GM10266 (cell line): ENCODE measurements around the gene ZNF444.
"Not testable (repeated sequence)": the region's sequence is repeated elsewhere in the genome, so short reads cannot be mapped to it uniquely, and the experiment has no call there.

Experiments used
- DNase-seq: peaks from one replicate; pipeline ENCODE4 v3.0.0; 2012; ENCODE audit errors: extremely low spot score
- CTCF ChIP-seq: IDR thresholded peaks from 2 replicates; pipeline ENCODE4 v1.5.1; 2012; ENCODE audit warnings: mild to moderate bottlenecking, low read depth; ENCODE audit not compliant: control insufficient read depth, insufficient read depth; ENCODE audit errors: missing control alignments

ZNF444 gene

GRCh38 chr19:56104423-56104822 is 36.7 kb upstream of the ZNF444 start:
- TF ChIP-seq CTCF, result no peak
- DNase-seq, result peak; percentile 26

- TF ChIP-seq CTCF, result peak; percentile 71
- DNase-seq, result peak; percentile 71
Measured at GRCh38 chr19:56105090-56105701, 35.9 kb upstream of the ZNF444 start.

GRCh38 chr19:56105831-56106396 is 35.2 kb upstream of the ZNF444 start:
- not testable (repeated sequence) for DNase-seq

- TF ChIP-seq CTCF, result no peak
- no peak for DNase-seq
Measured at GRCh38 chr19:56106397-56106849, 34.7 kb upstream of the ZNF444 start.

GRCh38 chr19:56106993-56107392 is 34.1 kb upstream of the ZNF444 start:
- no peak for TF ChIP-seq CTCF
- DNase-seq, result no peak

GRCh38 chr19:56107626-56108351 is 33.3 kb upstream of the ZNF444 start:
- no peak for DNase-seq
- TF ChIP-seq CTCF, result no peak

GRCh38 chr19:56108447-56109195 is 32.5 kb upstream of the ZNF444 start:
- no peak for DNase-seq
- TF ChIP-seq CTCF, result no peak
